NCI-H1436 (cell line): ENCODE results near the gene MDC1.
"Not testable (repeated sequence)": the region's sequence is repeated elsewhere in the genome, so short reads cannot be mapped to it uniquely, and the experiment has no call there.

Experiments used
- DNase-seq: peaks from one replicate; lab custom pipeline; 2025; lab: John Stamatoyannopoulos, UW

MDC1 gene

DNA sequence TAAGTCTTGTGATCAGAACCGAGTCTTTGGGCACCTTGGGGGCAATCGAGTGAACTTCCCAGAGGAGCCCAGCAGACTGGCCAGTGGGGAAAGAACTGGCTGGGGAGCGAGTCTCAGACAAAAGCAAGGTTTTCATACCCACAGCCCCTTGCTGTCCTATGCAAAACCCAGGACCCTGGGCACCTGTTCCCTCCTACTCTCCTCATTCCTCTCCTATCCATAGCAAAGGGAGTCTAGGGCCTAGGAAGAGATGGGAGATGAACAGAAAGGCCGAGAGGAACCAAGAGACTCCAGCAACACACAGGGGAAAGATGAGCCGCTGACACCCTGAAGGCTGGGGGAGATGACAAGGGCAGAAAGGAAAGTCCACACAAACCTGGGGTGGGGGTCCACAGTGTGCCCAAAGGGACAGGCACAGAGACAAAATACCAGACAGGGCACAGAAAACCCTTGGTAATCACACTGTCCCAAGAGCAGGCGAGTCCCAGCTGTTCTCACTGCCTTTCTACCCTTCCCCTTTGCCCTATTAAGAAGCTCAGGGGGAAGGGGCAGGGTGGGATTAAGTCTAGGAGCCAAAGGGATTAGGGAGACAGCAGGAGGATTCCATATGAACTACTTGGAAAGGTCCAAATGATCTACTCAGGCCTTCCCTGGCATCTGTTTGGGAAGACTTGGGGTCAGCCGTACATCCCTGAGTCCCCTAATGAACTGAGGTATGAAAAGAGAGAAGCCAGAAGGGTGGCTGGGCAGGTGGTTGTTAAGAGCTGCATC is 37.1 kb downstream of the MDC1 start:
- no peak for DNase-seq

DNA sequence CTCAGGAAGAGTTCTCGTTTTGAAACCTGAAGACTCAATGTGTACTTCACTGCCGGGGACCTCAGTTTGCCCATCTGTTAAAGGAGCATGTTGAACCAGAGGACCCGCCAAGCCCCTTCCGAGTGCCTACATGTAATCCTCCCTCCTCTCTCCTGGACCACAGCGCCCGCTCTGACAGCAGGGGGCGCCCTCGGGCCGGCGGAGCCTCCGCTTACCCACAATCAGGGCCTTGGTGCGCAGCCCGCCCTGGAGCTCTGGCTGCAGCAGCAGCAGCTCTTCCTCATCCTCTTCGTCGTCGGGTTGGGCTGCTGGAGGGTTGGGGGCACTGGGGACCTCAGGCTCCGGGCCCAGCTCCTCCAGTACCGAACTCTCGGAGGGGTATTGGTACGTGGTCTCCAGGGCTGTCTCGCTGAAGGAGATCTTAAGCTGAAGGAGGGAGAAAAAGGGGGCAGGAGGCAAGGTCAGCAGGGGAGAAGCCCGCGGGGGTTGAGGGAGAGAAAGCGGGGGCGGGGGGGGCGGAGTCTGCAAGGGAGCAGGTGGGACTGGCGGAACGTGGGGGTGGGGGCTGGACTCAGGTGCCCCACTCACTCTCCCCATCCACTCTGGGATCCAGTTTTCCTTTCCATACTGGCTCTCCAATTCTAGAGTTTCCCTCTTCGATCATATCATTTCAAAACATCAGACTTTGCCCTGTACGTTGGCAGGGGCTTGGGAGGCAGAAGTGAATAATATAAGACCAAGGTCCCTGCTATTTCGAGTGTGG is 37.9 kb downstream of the MDC1 start:
- DNase-seq, result peak; percentile 70

DNA sequence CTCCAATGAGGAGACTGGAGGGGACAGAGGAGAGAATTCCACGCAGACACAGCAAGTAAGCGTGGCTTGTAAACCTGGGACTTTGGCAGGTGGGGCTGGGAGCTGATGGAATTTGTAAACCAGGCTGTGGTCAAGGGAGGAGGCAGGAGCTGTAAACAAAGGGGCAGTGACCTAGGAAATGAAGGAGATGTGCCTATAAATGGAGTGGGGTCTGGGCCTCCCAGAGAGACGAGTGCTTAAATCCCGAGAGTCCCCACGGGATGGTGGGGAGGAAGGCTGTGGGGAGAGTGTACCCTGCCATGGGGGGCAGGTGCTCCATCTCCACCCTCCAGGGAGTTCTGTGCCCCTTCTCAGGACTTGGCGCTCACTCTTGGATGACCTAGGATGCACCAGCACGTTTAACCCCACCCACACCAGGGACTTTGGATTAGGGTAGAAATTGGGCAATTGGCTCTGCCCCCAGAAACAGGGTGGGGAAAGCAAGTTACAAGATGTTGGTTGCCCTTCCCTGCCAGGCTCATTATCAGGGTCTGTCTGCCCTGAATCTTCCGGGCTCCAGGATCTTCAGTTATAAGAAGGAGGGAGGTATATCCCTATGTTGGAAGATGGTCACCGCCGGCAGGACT is 40.3 kb downstream of the MDC1 start:
- DNase-seq, result no peak

DNA sequence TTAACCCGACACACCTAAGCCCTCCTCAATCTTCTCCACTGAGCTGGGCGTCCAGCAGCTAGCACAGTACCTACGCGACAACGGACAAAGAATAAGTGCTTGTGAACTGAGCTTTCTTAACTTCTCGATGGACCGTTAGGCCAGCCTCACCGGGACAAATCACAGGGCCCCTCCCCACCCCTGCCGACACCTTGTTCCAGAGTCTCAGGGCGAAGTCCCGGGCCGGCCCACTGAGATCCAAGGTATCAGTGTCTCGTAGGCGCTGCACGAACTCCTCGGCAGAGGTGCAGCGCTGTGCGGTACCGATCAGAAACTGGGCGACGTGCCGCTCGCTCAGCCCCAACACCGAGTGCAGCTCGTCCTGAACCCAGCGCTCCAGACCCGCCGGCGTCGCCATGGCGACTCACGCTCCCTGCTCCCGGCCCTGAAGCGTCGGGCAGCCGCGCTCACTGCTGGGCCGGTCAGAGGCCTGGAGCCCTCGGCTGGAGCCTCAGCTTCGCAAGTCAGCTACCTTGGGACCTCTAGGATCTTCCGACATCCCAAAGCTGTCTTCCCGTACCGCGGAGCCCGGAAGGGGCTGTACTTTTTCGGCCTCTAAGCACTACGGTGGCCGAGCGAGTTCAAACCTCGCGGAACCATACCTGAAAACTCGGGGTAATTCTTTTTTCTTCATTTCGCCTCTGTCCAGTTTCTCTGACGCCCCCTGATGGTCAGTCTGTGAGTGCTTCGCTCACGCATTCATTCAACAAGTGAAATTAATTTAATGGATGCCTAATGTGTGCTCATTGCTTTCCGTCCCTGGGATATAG is 44.4 kb downstream of the MDC1 start, which contains the start of gene DHX16:
Gene DHX16, minus strand, starts transcription at position 562 of the 809 bp plus-strand sequence. Its CDS starts 165 bp downstream, at position 397.
- DNase-seq, result peak; percentile 91

DNA sequence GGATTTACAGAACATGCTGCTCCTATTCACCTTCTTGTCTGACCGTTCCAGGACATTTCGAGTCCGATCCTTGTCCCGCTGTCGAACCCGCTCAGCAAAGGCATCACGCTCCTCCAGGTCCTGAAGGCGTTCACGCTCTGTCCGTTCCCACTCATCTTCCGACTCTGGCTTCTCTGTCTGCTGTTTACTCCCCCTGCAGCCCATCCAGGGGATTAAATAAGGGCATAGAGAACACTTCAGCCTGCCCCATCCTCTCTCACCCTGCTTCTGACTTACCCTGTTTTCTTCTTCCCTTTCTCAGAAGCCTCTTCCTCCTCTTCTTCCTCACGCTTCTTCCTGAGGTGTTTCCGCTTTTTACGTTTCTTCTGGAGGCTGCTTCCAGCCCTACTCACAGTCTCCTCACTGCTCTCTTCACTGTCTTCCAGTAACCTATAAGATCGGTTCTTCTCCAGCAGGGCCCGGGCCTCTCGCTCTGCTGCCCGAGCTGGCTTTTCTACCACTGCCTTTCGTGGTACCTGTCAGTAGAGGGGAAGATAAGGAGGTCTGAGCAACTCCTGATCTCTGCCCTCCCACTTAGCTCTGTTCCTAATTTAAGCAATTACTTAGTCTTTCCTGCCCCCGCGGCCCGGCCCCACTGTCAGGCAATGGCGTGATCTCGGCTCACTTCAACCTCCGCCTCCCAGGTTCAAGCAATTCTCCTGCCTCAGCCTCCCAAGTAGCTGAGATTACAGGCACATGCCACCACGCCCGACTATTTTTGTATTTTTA is 46.1 kb downstream of the MDC1 start:
- DNase-seq, result no peak

DNA sequence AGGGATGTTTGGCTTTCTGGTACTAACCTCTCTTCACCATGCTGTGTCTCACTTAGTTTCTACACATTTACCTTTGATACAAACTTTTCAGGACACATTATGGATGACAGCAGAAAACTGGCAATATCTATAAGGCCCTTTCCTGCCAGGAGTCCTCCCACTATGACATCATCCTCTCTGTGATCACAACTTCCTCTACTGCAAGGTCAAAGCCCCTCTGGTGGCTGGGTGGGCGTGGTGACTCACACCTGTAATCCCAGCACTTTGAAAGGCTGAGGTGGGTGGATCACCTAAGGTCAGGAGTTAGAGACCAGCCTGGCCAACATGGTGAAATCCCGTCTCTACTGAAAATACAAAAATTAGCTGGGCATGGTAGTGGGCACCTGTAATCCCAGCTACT is 50.8 kb downstream of the MDC1 start:
- DNase-seq, result not testable (repeated sequence)

DNA sequence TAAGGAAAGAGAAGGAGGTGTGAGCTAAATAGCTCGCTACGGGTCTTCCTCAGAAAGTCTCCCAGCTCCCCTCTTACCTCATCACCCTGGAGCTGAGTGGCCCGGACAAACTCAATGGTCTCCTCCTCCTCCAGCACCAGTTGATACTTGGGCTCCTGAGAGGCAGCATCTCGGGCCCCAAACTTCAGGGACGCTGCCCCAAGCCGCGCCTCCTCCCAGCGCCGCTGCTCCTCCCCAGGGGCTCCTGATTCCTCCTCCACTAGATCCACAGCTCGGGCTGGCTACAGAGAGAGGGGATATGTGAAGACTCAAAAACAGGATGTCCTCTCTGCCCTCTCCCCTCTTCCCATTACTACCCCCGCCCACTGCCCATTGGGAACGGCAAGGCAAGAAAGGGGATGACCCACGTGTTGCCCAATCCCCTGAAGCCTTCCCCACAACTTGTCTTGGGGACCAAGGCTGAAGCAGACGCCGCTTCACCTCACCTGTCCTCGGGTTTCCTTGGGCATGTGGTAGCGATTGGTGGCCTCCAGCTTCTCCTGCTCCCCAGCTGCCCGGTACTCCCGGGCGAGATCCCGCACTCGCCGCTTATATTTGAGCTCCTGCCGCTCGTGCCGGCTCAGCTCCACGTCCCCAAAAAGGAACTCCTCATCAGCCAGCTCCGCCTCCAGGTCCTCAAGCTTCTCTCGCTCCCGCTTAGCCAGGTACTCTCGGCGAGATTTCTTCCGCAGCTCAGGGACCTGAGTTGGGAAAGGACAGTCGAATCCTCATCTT is 51.9 kb downstream of the MDC1 start:
- no peak for DNase-seq

DNA sequence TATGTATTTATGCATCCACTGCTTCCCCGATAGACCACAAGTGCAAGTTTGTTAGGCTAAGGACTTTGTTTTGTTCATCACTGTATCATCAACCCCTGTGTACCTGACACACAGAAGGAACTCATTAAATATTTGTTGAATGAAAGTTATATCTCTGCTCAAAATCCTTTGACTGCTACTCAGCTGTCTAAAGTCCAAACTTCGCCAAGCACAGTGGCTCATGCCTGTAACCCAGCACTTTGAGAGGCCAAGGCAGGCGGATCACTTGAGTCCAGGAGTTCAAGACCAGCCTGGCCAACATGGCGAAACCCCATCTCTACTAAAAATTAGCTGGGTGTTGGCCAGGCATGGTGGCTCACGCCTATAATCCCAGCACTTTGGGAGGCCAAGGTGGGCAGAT is 59.2 kb downstream of the MDC1 start:
- DNase-seq, result not testable (repeated sequence)

DNA sequence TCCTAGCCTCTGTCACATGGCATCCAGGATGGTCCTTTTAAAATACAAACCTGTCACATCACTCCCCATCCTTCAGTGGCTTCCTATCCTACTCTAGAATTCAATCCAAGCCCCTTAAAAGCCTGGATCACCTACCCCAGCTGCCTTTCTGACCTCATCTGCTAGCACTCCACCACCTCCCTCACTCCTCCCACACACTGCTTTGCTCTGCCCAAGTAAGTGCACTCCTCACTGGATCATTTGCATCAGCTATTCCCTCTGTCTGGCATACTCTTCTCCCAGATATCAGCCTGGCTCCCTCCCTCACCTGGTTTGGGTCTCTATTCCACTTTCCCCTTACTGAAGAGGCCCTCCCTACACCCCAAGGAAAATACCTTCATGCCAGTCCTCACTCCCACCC is 59.6 kb downstream of the MDC1 start:
- no peak for DNase-seq

DNA sequence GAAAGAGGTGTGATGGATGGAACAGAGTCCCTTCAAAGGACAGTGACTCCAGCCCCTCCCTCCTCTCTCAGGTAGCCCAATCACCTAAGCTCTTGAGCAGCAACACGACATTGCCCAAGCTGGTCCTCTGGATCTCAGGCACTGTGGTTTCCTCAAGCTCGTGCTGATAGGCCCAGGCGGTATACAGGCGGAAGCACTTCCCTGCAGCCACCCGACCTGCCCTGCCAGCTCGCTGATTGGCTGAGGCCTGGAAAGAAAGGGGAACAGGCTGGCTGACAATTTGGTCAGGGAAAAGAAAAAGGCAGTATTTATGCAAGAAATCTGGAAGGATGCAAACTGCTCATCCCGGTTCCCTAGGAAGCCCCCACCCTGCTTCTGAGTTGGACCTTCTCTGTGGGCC is 60.6 kb downstream of the MDC1 start:
- no peak for DNase-seq

DNA sequence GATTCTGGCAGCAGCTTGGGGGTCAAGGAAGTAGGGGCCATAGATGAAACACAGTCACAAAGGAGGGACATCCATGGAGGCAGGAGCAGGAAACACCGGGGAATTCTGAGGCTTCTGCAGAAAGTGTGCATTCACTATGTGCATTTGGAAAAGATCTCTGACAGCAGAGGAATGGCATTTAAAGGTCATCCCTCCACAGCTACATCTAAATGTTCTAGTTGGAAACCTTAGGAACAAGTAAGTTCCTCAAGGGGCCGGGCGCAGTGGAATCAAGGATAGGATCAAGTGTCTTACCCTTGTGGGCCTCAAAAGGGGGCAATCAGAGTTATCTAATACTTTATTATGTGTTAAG is 61.4 kb downstream of the MDC1 start:
- DNase-seq, result no peak

DNA sequence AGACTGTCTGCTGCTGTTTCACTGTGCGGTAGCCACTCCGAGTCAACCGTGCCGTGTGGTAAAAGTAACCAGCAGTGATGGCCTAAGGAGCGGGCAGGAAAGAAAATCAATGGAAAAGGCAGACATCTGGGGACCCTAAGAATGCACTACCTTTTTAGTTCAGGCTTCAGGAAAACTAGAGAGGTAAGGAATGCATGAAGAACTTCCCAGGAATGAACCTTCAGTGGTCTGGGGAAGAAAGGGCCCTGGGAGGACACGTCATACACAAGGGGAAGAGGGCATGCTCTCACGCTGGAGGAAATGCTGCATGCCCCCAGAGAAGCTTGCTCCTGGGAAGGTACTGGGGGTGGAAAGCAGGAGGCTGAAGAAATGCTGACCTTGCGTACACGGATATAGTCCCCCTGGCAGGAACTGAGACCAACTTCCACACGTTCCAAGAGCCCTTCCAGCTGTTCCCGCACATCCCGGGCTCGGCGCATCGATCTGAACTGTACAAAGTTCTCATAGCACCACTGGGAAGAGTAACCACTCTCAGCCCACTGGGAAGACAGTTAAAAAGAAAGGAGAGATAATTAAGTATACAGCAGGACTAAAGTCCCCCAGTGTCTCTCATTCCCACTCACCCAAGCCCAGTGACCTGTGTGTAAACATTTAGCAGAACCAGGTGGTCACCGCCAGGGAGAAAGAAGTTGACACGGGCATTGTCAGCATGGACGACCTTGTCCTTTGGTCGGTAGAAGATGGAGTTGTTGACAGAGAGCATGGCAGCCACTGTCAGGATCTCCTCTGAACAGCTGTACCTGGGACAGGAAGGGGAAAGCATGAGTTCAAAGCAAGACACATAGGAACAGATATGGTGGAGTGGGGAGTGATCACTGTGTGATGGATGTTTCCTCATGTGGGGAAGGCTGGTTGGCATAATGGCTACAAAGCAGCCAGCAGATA is 62.0 kb downstream of the MDC1 start:
- DNase-seq, result no peak

DNA sequence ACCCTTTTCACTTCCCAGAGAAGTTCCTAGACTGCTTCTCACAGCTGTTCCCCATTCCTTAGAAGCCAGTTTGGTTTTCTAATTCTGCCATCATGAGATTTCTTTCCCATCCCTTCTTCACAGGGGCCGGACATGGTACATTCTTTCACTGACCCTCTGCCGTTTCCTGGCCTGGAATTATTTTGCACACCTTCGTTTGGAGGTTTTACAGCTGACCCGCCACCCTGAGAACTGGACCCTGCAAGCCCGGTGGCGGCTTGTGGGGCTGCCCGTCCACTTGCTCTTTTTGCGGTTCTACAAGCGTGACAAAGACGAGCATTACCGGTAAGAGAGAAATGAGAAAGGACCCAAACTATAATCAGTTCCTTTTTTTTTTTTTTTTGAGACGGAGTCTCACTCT is 65.9 kb downstream of the MDC1 start:
- DNase-seq, result no peak
